ENCODE data around the gene HSPA8.

- TF ChIP-seq EZH2 (IDR thresholded peaks at IDR 0.05; ENCODE audit: borderline replicate concordance, insufficient read depth, low read length, poor library complexity, severe bottlenecking) (no peak), REST (IDR thresholded peaks at IDR 0.05; ENCODE audit: borderline replicate concordance) (no peak)
These were observed 6.6 kb downstream of the HSPA8 start for GRCh38 chr11:123055191-123055901.

Measured in neural cell (in vitro differentiated cells).